HG03558 (cell line): ENCODE results near the gene MCTP1.

Source experiments
- ATAC-seq: cut with Tn5 transposase; IDR thresholded peaks from one replicate; pipeline ENCODE4 v1.9.1; 2021; ENCODE audit warnings: moderate number of reproducible peaks; ENCODE audit not compliant: unreplicated experiment; ENCODE audit errors: extremely low read depth

Gene MCTP1

GRCh38 chr5:94749042-94749441 is 535.9 kb downstream of the MCTP1 start:
- no peak for ATAC-seq

GRCh38 chr5:94748212-94748611 is 536.7 kb downstream of the MCTP1 start:
- no peak for ATAC-seq

- no peak for ATAC-seq
Measured at GRCh38 chr5:94747371-94747770, 537.5 kb downstream of the MCTP1 start.

GRCh38 chr5:94746731-94747124 is 538.2 kb downstream of the MCTP1 start:
- ATAC-seq: peak; percentile 29

GRCh38 chr5:94745786-94746730 is 538.8 kb downstream of the MCTP1 start:
- ATAC-seq: peak; percentile 83

GRCh38 chr5:94744906-94745305 is 540.0 kb downstream of the MCTP1 start:
- ATAC-seq: no peak

- ATAC-seq: no peak
Measured at GRCh38 chr5:94742852-94743251, 542.0 kb downstream of the MCTP1 start.

- no peak for ATAC-seq
Measured at GRCh38 chr5:94740286-94740685, 544.6 kb downstream of the MCTP1 start.

- no peak for ATAC-seq
Measured at GRCh38 chr5:94736498-94736897, 548.4 kb downstream of the MCTP1 start.

- no peak for ATAC-seq
Measured at GRCh38 chr5:94731471-94731870, 553.4 kb downstream of the MCTP1 start.

GRCh38 chr5:94725142-94725541 is 559.8 kb downstream of the MCTP1 start:
- no peak for ATAC-seq

GRCh38 chr5:94715768-94716167 is 569.1 kb downstream of the MCTP1 start:
- no peak for ATAC-seq

- ATAC-seq: no peak
Measured at GRCh38 chr5:94711785-94712184, 573.1 kb downstream of the MCTP1 start.

GRCh38 chr5:94709277-94709676 is 575.6 kb downstream of the MCTP1 start:
- ATAC-seq: no peak

GRCh38 chr5:94707359-94707758 is 577.5 kb downstream of the MCTP1 start:
- ATAC-seq: no peak

GRCh38 chr5:94705427-94705826 is 579.5 kb downstream of the MCTP1 start:
- no peak for ATAC-seq

GRCh38 chr5:94702729-94703128 is 582.2 kb downstream of the MCTP1 start:
- peak; percentile 37 for ATAC-seq

GRCh38 chr5:94700592-94700991 is 584.3 kb downstream of the MCTP1 start:
- peak; percentile 75 for ATAC-seq

GRCh38 chr5:94699562-94699961 is 585.3 kb downstream of the MCTP1 start:
- ATAC-seq: no peak

GRCh38 chr5:94698197-94698596 is 586.7 kb downstream of the MCTP1 start:
- ATAC-seq: no peak

GRCh38 chr5:94694671-94695070 is 590.2 kb downstream of the MCTP1 start:
- ATAC-seq: no peak

- ATAC-seq: no peak
Measured at GRCh38 chr5:94693845-94694370, 591.0 kb downstream of the MCTP1 start.
